GM12801 (cell line): Measurements from ENCODE around the gene EYS.

Experiments
- CTCF ChIP-seq: IDR thresholded peaks from one replicate; pipeline ENCODE4 v1.5.1; 2011; ENCODE audit warnings: control low read depth; ENCODE audit not compliant: insufficient read length; ENCODE audit errors: extremely low read depth

EYS gene

GRCh38 chr6:64155063-64155462 lies 1552.0 kb downstream of the EYS start:
- no peak for TF ChIP-seq CTCF

DNA sequence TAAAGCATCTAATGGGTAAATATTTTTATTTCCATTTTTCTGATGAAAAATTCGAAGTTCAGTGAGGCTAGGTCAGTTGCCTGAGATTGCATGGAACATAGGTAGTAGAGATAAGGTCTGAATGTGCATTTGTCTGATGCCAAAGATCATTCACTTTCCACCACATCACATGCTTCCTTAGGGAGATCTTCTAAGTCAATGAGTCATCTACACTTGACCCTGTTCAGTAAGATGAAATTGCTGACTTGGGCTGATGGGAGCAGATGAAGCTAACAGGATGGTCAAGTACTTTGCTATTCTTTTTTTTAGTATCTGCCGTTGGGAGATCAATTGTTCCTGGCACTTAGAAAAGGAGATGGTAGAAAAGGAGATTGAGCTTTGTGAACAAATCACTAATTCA lies 1560.2 kb downstream of the EYS start:
- TF ChIP-seq CTCF, result no peak

- no peak for TF ChIP-seq CTCF
Measured at GRCh38 chr6:64146094-64146493, 1560.9 kb downstream of the EYS start.

GRCh38 chr6:64145658-64146057 lies 1561.4 kb downstream of the EYS start:
- TF ChIP-seq CTCF, result no peak

- TF ChIP-seq CTCF, result no peak
Measured at GRCh38 chr6:64143101-64143500, 1563.9 kb downstream of the EYS start.

DNA sequence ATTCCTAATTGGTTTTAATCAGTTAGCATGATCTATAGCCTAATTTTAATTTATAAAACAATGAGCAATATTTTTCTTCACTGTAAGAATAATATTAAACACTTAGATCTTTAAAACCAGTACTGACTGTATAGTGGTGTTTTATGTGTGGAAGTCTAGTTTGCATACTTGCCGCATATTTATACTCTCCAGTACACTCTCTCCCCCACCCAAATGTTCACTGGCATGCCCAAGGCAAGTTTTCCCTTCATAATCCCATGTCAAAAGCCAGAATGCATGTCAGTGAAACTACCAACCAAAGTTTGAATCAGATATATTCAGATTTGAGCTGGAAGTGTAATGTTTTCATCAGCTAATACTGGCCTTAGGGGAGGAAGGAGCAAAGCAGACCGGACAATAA lies 1565.3 kb downstream of the EYS start:
- no peak for TF ChIP-seq CTCF

DNA sequence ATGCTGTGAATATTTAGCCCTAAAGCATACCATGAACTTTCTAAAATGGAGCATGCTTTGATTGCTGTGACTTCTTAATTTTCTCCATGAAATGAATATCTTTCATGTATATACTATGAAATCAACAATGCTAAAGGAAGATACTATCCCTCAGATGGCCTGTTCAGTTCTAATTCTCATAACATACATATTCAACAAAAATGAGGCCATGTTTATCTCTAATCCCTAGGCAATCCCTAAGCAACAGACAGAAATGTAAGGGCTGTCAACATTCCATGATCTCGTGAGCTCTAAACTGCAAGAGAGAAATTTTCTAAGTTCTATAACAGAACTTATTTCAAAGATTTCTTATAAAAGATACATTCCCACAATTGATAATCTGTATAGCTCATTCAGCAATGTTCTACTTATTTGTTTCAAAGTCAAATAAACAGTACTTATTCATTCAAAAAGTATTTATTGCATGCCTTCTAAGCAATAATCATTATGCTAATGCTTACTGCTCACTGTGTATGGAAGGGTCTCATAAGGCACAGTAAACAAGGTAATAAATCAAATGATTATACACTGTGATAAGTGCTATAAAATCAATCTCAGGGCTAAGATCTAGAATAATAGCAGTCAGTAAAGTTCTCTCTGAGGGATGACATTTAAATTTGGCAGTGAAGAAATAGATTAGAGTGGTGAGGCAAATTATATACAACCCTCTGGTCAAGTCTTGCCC lies 1578.6 kb downstream of the EYS start:
- TF ChIP-seq CTCF, result no peak
